ENCODE data around the gene GPRC5A.

DNA sequence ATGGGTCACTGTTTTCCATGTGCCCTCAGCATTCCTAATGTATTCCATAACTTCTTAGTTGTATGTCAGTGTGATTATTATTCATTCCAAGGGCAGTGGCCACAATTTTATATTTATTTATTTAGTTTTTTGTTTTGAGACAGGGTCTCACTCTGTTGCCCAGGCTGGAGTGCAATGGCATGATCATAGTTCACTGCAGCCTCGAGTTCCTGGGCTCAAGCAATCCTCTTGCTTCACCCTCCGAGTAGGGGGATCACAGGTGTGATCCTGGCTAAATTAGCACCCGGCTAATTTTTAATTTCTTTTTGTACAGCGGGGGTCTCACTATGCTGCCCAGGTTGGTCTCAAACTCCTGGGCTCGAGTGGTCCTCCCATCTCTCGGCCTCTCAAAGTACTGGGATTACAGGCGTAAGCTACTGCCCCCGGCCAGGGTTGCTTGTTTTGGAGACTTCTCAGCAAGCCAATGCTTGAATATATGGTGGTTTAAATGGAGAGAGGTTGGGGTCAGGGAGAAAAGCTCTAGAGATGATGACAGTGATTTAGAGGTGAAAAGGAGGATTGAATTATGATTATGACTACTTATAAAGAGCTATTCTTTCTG is 7.6 kb downstream of the GPRC5A start:
- TF ChIP-seq, protein P1, sequence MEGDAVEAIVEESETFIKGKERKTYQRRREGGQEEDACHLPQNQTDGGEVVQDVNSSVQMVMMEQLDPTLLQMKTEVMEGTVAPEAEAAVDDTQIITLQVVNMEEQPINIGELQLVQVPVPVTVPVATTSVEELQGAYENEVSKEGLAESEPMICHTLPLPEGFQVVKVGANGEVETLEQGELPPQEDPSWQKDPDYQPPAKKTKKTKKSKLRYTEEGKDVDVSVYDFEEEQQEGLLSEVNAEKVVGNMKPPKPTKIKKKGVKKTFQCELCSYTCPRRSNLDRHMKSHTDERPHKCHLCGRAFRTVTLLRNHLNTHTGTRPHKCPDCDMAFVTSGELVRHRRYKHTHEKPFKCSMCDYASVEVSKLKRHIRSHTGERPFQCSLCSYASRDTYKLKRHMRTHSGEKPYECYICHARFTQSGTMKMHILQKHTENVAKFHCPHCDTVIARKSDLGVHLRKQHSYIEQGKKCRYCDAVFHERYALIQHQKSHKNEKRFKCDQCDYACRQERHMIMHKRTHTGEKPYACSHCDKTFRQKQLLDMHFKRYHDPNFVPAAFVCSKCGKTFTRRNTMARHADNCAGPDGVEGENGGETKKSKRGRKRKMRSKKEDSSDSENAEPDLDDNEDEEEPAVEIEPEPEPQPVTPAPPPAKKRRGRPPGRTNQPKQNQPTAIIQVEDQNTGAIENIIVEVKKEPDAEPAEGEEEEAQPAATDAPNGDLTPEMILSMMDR (conservative IDR thresholded peaks at IDR 0.05 in 1 of 2, IDR thresholded peaks at IDR 0.05 in 1 of 2; ENCODE audit: low read depth in 1 of 2, low read length in 2 of 2): no peak
- no peak for TF ChIP-seq EZH2 (IDR thresholded peaks at IDR 0.05; ENCODE audit: low read length, missing control alignments)
